SK-N-SH (cell line): ENCODE measurements around the gene SLC16A13. TPM values are rescaled to one million over a fixed set of nuclear protein-coding genes. Genes with fewer than 3 reads are reported as not detected.
A peak's percentile ranks its signal among the peaks of the same experiment; 100 is the strongest.

Experiments
- CTCF ChIA-PET: fragments of 300-600, 350-600 bp; formaldehyde crosslinking; extraction: SDS; loops from one replicate; lab custom pipeline; 2021; lab: Yijun Ruan, JAX
- POLR2A ChIA-PET: fragments of 350-600 bp; sonication (Branson Sonifier 250); formaldehyde crosslinking; extraction: SDS; loops from one replicate; lab custom pipeline; 2020; ENCODE audit warnings: antibody characterized with exemption, inconsistent platforms; lab: Yijun Ruan, JAX
- DNase-seq: peaks from one replicate; pipeline ENCODE4 v3.0.0; 2012
- H2AFZ ChIP-seq: fragments of 200-600 bp; sonication (generic); 2 replicates; pipeline ENCODE4 v1.8.1; 2016; ENCODE audit warnings: antibody characterized with exemption, mild to moderate bottlenecking, low read depth
- H3F3A ChIP-seq: fragments of 200-600 bp; sonication (generic); replicated peaks from 2 replicates; pipeline ENCODE3; 2016; ENCODE audit warnings: antibody characterized with exemption, mild to moderate bottlenecking; ENCODE audit not compliant: insufficient read depth
- H3K27ac ChIP-seq, 2 experiments: fragments of 200-500 bp in 1 of 2; fragments of 200-600 bp in 1 of 2; sonication (Bioruptor generic) in 1 of 2; sonication (generic), shearing (Covaris generic) in 1 of 2; 2 replicates each; pipeline versions ENCODE4 v1.5.1 to v1.6.1; 2014 to 2016; ENCODE audit warnings: low read depth in 2 of 2, inconsistent platforms in 1 of 2, low read length in 1 of 2, mild to moderate bottlenecking in 1 of 2, mixed read lengths in 1 of 2
- H3K27me3 ChIP-seq: fragments of 200-600 bp; sonication (generic), shearing (Covaris generic); 2 replicates; pipeline ENCODE4 v1.6.1; 2016; ENCODE audit warnings: mixed run types; ENCODE audit not compliant: insufficient read depth
- H3K36me3 ChIP-seq, 2 experiments: fragments of 200-500 bp in 1 of 2; fragments of 200-600 bp in 1 of 2; sonication (Bioruptor generic) in 1 of 2; sonication (generic) in 1 of 2; replicated peaks in 1 of 2; 2 replicates each; pipeline versions ENCODE3 to v1.5.1; 2014 to 2016; ENCODE audit warnings: low read length in 1 of 2, mild to moderate bottlenecking in 1 of 2; ENCODE audit not compliant: insufficient read depth in 2 of 2, control insufficient read depth in 1 of 2
- H3K4me1 ChIP-seq, 2 experiments: fragments of 200-500 bp in 1 of 2; fragments of 200-600 bp in 1 of 2; sonication (Bioruptor generic) in 1 of 2; sonication (generic), shearing (Covaris generic) in 1 of 2; 2 replicates each; pipeline versions ENCODE4 v1.5.1 to v1.6.1; 2014 to 2016; ENCODE audit warnings: low read depth in 1 of 2, low read length in 1 of 2, mixed run types in 1 of 2; ENCODE audit not compliant: insufficient read depth in 2 of 2, control insufficient read depth in 1 of 2
- H3K4me2 ChIP-seq: fragments of 200-600 bp; sonication (generic), shearing (Covaris generic); 2 replicates; pipeline ENCODE4 v1.6.1; 2017; ENCODE audit warnings: mixed run types
- H3K4me3 ChIP-seq, 2 experiments: fragments of 200-500 bp in 1 of 2; fragments of 200-600 bp in 1 of 2; sonication (Bioruptor generic) in 1 of 2; sonication (generic), shearing (Covaris generic) in 1 of 2; 2 replicates each; pipeline versions ENCODE4 v1.5.1 to v1.8.1; 2014 to 2016; ENCODE audit warnings: low read depth in 2 of 2, inconsistent platforms in 1 of 2, low read length in 1 of 2, mild to moderate bottlenecking in 1 of 2, mixed read lengths in 1 of 2, moderate library complexity in 1 of 2
- H3K79me2 ChIP-seq: fragments of 200-600 bp; sonication (generic); 2 replicates; pipeline ENCODE4 v1.8.1; 2017; ENCODE audit warnings: mild to moderate bottlenecking; ENCODE audit not compliant: insufficient read depth
- H3K9ac ChIP-seq: fragments of 200-600 bp; sonication (generic); 2 replicates; pipeline ENCODE4 v1.6.1; 2017; ENCODE audit warnings: mixed run types
- H3K9me2 ChIP-seq: fragments of 200-600 bp; sonication (generic); 2 replicates; pipeline ENCODE4 v1.6.1; 2017; ENCODE audit warnings: mixed run types
- H3K9me3 ChIP-seq: fragments of 200-600 bp; sonication (generic); 2 replicates; pipeline ENCODE4 v1.6.1; 2017; ENCODE audit warnings: mixed run types, mild to moderate bottlenecking, moderate library complexity
- H4K20me1 ChIP-seq: fragments of 200-600 bp; sonication (generic); 2 replicates; pipeline ENCODE4 v1.6.1; 2017; ENCODE audit warnings: mild to moderate bottlenecking, mixed run types; ENCODE audit not compliant: insufficient read depth
- CHD2 ChIP-seq: fragments of 150-350 bp; IDR thresholded peaks from 2 replicates; pipeline ENCODE4 v1.6.1; 2018; ENCODE audit warnings: low read length; ENCODE audit not compliant: partially characterized antibody
- NRF1 ChIP-seq: IDR thresholded peaks from 2 replicates; pipeline ENCODE4 v1.6.1; 2012; ENCODE audit warnings: low read depth, mild to moderate bottlenecking, low read length
- RAD21 ChIP-seq: IDR thresholded peaks from 2 replicates; pipeline ENCODE4 v1.6.1; 2012; ENCODE audit warnings: mild to moderate bottlenecking, low read length
- RFX5 ChIP-seq: IDR thresholded peaks from 2 replicates; pipeline ENCODE4 v1.6.1; 2012; ENCODE audit warnings: mild to moderate bottlenecking, improper control_type of control experiment, low read length
- SMC3 ChIP-seq: IDR thresholded peaks from 2 replicates; pipeline ENCODE4 v1.6.1; 2012; ENCODE audit warnings: low read depth, low read length, improper control_type of control experiment
- WGBS: methylation state at CpG from one replicate; pipeline ENCODE4 v1.1.6; 2017; ENCODE audit warnings: low lambda C conversion rate; 5-methylcytosine and 5-hydroxymethylcytosine counted together
- polyA plus RNA-seq, 3 experiments: library from polyadenylated mRNA; depleted of rRNA; stranded (reverse); fragments of >200 nt; gene quantifications; 2 replicates each; pipeline ENCODE4 v1.2.3, GENCODE V29; 2012
- TF ChIP-seq, protein P1 (sequence below): fragments of 200-600 bp; sonication (generic); IDR thresholded peaks from 2 replicates; pipeline ENCODE4 v1.6.1; 2017; ENCODE audit warnings: antibody characterized with exemption, mild to moderate bottlenecking, moderate library complexity

Gene SLC16A13
- polyA plus RNA-seq, 1 of the 3 experiments (the other 2 are of a cell fraction) = 3.9 TPM

- H3K27me3 ChIP-seq = peaks cover 31% of the 10 kb centered on the region; the same call in 1 of the 2 replicates
Measured at GRCh38 chr17:7045492-7046126, 9.8 kb downstream of the SLC16A13 start.

DNA sequence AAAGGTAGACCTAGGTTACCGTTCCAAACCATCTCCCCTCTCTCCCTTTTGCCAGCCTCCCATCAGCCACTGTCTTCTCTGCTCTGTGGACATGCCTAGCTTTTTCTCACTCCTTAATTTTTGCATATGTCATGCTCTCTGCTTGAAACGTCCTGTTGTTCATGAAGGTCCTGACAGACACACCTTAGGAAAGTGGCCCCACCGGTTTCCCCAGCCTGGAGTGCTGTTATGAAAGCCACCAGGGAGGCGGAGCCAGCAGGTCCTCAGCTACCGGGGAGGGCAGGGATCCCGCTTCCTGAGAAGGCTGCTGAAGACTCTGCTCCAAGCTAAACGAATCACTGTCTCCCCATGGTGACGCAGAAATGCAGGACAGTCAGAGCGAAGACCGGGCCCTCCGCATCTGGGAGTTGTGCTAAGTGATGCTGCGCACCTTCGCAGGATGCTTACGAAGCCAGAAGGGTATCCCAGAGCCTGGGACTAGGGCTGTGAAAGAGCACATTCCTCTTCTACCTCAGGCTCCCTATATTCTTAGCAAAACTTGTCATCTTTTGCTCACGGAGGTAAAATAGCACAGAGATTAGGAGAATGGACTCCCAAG lies 10.4 kb downstream of the SLC16A13 start:
- CTCF ChIA-PET = interaction anchor here (0.6 to 20.1 kb wide), 63 partner anchors 8 to 541 kb away, joined by 3 to 502 read pairs (median 5); partner anchors contain the start of genes ASGR1, ASGR2, BCL6B and CLEC10A
- no peak overlapping the region for H3K9ac ChIP-seq
- H3F3A ChIP-seq = peaks cover 4% of the 10 kb centered on the region
- no peaks in the 10 kb centered on the region for H3K9me2 ChIP-seq
- no peak for DNase-seq
- 25% methylated on average over 15 of the region's 15 CpGs for WGBS
- H3K79me2 ChIP-seq = no peaks in the 10 kb centered on the region
- H3K4me1 ChIP-seq = peaks cover 0 to 22% of the 10 kb centered on the region in 2 experiments; a peak in 1 of 4 replicates
- no peaks in the 10 kb centered on the region for H3K36me3 ChIP-seq
- no peaks in the 10 kb centered on the region for H4K20me1 ChIP-seq
- H2AFZ ChIP-seq = no peak overlapping the region; the same call in 1 of the 2 replicates
- H3K9me3 ChIP-seq = no peaks in the 10 kb centered on the region
- POLR2A ChIA-PET = interaction anchor here (1.0 to 1.4 kb wide), 2 partner anchors 10 to 179 kb away, joined by 3 to 7 read pairs; partner anchors contain the start of gene SLC16A13
- peak overlapping the region in 1 of 2 experiments; percentile 14; a peak in 1 of 4 replicates for H3K4me3 ChIP-seq
- H3K4me2 ChIP-seq = peak overlapping the region; percentile 71
- no peak overlapping the region for H3K27ac ChIP-seq
- TF ChIP-seq CHD2 (peak; percentile 6), RFX5 (no peak)
- peaks cover 31% of the 10 kb centered on the region; the same call in 1 of the 2 replicates for H3K27me3 ChIP-seq

More at GRCh38 chr17:7045492-7046126, 9.8 kb downstream of the SLC16A13 start:
- no peaks in the 10 kb centered on the region for H3K9me3 ChIP-seq
- ChIA-PET POLR2A (interaction anchor here (1.0 to 1.4 kb wide), 2 partner anchors 10 to 179 kb away, joined by 3 to 7 read pairs; partner anchors contain the start of gene SLC16A13), CTCF (interaction anchor here (0.6 to 20.1 kb wide), 69 partner anchors 8 to 1567 kb away, joined by 3 to 502 read pairs (median 5); partner anchors contain the start of genes ASGR1, ASGR2, BCL6B and CLEC10A)
- no peak overlapping the region for H3K9ac ChIP-seq
- H4K20me1 ChIP-seq = no peaks in the 10 kb centered on the region
- no peak overlapping the region for H2AFZ ChIP-seq
- no peak overlapping the region for H3K27ac ChIP-seq
- peak overlapping the region; percentile 71 for H3K4me2 ChIP-seq
- H3K4me3 ChIP-seq = peak overlapping the region in 1 of 2 experiments; percentile 14; a peak in 1 of 4 replicates
- H3K9me2 ChIP-seq = no peaks in the 10 kb centered on the region
- TF ChIP-seq NRF1 (no peak), CHD2 (peak; percentile 9), SMC3 (peak; percentile 69), RAD21 (peak; percentile 91)
- TF ChIP-seq, protein P1, sequence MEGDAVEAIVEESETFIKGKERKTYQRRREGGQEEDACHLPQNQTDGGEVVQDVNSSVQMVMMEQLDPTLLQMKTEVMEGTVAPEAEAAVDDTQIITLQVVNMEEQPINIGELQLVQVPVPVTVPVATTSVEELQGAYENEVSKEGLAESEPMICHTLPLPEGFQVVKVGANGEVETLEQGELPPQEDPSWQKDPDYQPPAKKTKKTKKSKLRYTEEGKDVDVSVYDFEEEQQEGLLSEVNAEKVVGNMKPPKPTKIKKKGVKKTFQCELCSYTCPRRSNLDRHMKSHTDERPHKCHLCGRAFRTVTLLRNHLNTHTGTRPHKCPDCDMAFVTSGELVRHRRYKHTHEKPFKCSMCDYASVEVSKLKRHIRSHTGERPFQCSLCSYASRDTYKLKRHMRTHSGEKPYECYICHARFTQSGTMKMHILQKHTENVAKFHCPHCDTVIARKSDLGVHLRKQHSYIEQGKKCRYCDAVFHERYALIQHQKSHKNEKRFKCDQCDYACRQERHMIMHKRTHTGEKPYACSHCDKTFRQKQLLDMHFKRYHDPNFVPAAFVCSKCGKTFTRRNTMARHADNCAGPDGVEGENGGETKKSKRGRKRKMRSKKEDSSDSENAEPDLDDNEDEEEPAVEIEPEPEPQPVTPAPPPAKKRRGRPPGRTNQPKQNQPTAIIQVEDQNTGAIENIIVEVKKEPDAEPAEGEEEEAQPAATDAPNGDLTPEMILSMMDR = peak; percentile 92
- TF ChIP-seq, all 33 proteins: peak for 4
- peaks cover 0 to 22% of the 10 kb centered on the region in 2 experiments; a peak in 1 of 4 replicates for H3K4me1 ChIP-seq
- H3K79me2 ChIP-seq = no peaks in the 10 kb centered on the region
- H3F3A ChIP-seq = peaks cover 4% of the 10 kb centered on the region
- DNase-seq = peak; percentile 53
- H3K36me3 ChIP-seq = no peaks in the 10 kb centered on the region
- WGBS = 12% methylated on average over 4 of the region's 5 CpGs
